Suprapubic skin (tissue), 4 donors: Measurements from ENCODE around the gene TMEM91. TPM values are rescaled to one million over a fixed set of nuclear protein-coding genes. Genes with fewer than 3 reads are reported as not detected.
A peak's percentile ranks its signal among the peaks of the same experiment; 100 is the strongest.

ENCODE experiments used
- DNase-seq, 2 donors: peaks; one replicate each; pipeline ENCODE4 v3.0.0-alpha.2; 2019; ENCODE audit warnings: low spot score in 2 of 2
- H3K27ac ChIP-seq: fragments of 200-600 bp; sonication (generic); one replicate; pipeline ENCODE4 v1.5.1; 2019
- H3K27me3 ChIP-seq: fragments of 200-600 bp; sonication (generic); one replicate; pipeline ENCODE4 v1.5.1; 2019
- H3K36me3 ChIP-seq: fragments of 200-600 bp; sonication (generic); one replicate; pipeline ENCODE4 v1.5.1; 2019
- H3K4me1 ChIP-seq: fragments of 200-600 bp; sonication (generic); one replicate; pipeline ENCODE4 v1.5.1; 2019
- H3K4me3 ChIP-seq: fragments of 200-600 bp; sonication (generic); one replicate; pipeline ENCODE4 v1.5.1; 2019; ENCODE audit warnings: mild to moderate bottlenecking
- H3K9me3 ChIP-seq: fragments of 200-600 bp; sonication (generic); one replicate; pipeline ENCODE4 v1.5.1; 2019
- EP300 ChIP-seq: sonication (generic); formaldehyde crosslinking; IDR thresholded peaks from one replicate; pipeline ENCODE4 v1.6.1; 2017; ENCODE audit warnings: antibody characterized with exemption
- POLR2A ChIP-seq, 2 donors: fragments of 450-650 bp; IDR thresholded peaks; one replicate each; pipeline ENCODE4 v1.6.1; 2017; ENCODE audit warnings: antibody characterized with exemption in 2 of 2, mild to moderate bottlenecking in 2 of 2, moderate library complexity in 2 of 2
- POLR2AphosphoS5 ChIP-seq, 3 donors: sonication (generic); formaldehyde crosslinking; IDR thresholded peaks; one replicate each; pipeline ENCODE4 v1.6.1; 2017; ENCODE audit warnings: antibody characterized with exemption in 3 of 3
- WGBS: methylation state at CpG from one replicate; pipeline ENCODE4 v1.1.5; 2018; 5-methylcytosine and 5-hydroxymethylcytosine counted together
- total RNA-seq, 4 donors: library from RNA; depleted of rRNA; stranded (reverse); fragments of >200 nt; gene quantifications; one replicate each; pipeline ENCODE4 v1.1.0, GENCODE V29; 2016
- TF ChIP-seq, protein P1 (sequence below), 2 donors: fragments of 200-600 bp in 1 of 2; fragments of 450-650 bp in 1 of 2; sonication (generic) in 1 of 2; IDR thresholded peaks; one replicate each; pipeline ENCODE4 v1.5.1; 2016 to 2019; ENCODE audit warnings: antibody characterized with exemption in 2 of 2, mild to moderate bottlenecking in 1 of 2, moderate library complexity in 1 of 2

Gene TMEM91
- total RNA-seq, 4 donors from 2014 or later, result 29.6 to 109 (median 88.1) TPM

DNA sequence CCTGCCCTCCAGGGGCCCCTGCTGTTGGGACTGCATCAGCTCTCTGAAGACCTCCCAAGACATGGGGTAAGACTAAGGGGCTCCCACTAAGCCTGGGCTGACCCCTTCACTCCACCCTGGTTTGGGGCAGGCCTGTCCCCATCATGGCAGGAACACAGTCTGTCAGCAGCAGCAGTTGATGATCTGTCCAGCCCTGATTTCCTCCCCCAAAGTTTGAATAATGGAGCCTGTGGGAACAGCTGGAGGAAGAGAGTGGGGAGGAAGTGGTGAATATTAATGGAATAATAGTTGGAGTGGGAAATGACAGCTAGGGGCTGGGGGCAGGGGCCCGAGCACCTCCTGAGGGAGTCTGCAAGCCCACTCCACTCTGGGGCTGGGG lies 52.1 kb downstream of the TMEM91 start:
- Histone ChIP-seq H3K36me3 (peaks cover 62% of the 10 kb centered on the region), H3K4me1 (peaks cover 44% of the 10 kb centered on the region), H3K27me3 (no peaks in the 10 kb centered on the region), H3K9me3 (no peaks in the 10 kb centered on the region), H3K4me3 (peak overlapping the region; percentile 57), H3K27ac (peak overlapping the region; percentile 61)
- DNase-seq, result no peak
- TF ChIP-seq EP300 (no peak), POLR2A (IDR thresholded peaks at IDR 0.05) (no peak), POLR2AphosphoS5 (IDR thresholded peaks at IDR 0.05) (no peak)
- TF ChIP-seq, protein P1, sequence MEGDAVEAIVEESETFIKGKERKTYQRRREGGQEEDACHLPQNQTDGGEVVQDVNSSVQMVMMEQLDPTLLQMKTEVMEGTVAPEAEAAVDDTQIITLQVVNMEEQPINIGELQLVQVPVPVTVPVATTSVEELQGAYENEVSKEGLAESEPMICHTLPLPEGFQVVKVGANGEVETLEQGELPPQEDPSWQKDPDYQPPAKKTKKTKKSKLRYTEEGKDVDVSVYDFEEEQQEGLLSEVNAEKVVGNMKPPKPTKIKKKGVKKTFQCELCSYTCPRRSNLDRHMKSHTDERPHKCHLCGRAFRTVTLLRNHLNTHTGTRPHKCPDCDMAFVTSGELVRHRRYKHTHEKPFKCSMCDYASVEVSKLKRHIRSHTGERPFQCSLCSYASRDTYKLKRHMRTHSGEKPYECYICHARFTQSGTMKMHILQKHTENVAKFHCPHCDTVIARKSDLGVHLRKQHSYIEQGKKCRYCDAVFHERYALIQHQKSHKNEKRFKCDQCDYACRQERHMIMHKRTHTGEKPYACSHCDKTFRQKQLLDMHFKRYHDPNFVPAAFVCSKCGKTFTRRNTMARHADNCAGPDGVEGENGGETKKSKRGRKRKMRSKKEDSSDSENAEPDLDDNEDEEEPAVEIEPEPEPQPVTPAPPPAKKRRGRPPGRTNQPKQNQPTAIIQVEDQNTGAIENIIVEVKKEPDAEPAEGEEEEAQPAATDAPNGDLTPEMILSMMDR (IDR thresholded peaks at IDR 0.05), result no peak
- WGBS, result 60% methylated on average over 1 of the region's 1 CpG

DNA sequence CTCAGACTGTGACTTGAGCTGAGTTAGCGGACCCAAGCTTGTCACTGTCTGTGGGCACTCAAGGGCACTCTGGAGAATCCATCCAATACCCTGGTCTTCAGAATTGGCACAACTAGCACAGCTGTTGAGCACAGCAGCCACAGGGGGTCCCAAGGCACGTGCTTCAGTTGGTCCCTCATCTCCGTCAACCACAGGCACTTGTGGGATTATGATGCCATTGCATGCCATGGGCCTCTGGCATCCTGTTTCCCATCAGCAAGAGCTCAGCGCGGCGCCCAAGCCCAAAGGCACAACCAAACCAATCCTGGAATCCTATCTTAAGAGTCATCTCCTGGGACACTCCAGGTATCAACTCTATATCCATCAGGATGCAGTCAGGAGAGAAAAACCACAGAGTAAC lies 54.6 kb downstream of the TMEM91 start:
- H3K27ac ChIP-seq, result no peak overlapping the region
- H3K36me3 ChIP-seq, result peaks cover 41% of the 10 kb centered on the region
- H3K4me1 ChIP-seq, result peaks cover 30% of the 10 kb centered on the region
- DNase-seq, result no peak
- 87% methylated on average over 6 of the region's 6 CpGs for whole genome bisulfite sequencing
- no peaks in the 10 kb centered on the region for H3K9me3 ChIP-seq
- TF ChIP-seq POLR2AphosphoS5 (IDR thresholded peaks at IDR 0.05) (no peak), POLR2A (IDR thresholded peaks at IDR 0.05) (no peak)
- TF ChIP-seq, protein P1 (IDR thresholded peaks at IDR 0.05), result no peak
- no peak overlapping the region for H3K4me3 ChIP-seq
- no peaks in the 10 kb centered on the region for H3K27me3 ChIP-seq

DNA sequence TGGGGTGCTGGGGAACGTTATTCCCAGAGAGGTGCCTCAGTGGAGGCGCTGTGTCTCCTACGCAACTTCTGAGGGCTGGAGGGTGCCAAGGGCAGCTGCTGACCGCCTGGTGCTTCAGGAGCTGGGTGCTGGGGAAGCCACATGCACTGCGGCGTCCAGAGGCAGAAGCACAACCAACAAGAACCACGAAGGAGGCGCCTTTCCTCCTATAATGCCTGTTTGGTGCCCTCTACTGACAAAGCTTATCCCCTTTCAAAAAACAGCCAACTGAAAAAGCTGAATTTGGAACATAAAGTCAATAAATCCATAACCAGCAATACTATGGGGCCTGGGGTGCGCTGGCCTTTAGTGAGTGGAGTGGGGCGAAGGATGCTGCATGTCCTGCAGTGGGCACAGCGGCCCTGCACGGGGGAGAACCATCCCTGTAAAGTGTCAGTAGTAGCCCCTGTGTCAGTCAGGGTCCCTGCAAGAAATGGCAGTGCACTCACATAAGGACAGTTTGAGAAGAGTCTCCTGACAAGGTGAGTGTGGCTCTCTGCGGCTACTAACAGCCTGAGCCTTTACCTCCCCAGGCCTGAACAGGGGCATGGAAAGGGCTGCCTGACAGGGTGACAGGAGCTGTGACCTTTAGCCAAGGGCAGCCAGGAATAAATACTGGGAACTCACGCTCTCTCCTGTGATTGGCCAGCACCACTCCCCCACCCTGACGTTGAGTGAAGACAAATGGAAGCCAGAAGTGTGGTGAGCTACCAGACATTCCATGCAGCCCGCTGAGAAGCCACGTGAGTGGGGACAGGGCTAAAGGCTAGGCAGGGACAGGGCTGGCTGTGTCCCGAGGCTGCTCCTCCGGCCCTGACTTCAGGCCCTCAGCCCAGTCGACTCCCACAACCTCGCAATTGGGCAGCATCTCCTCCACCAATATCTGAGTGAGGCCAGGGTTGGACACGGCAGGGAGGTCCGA lies 55.4 kb downstream of the TMEM91 start:
- no peak for DNase-seq
- TF ChIP-seq EP300 (no peak), POLR2AphosphoS5 (IDR thresholded peaks at IDR 0.05) (no peak), POLR2A (IDR thresholded peaks at IDR 0.05) (no peak)
- TF ChIP-seq, protein P1 (IDR thresholded peaks at IDR 0.05), result no peak
- WGBS, result 74% methylated on average over 22 of the region's 23 CpGs
- Histone ChIP-seq H3K27me3 (no peaks in the 10 kb centered on the region), H3K36me3 (peaks cover 47% of the 10 kb centered on the region), H3K27ac (no peak overlapping the region), H3K4me3 (no peak overlapping the region), H3K9me3 (no peaks in the 10 kb centered on the region), H3K4me1 (peaks cover 22% of the 10 kb centered on the region)

DNA sequence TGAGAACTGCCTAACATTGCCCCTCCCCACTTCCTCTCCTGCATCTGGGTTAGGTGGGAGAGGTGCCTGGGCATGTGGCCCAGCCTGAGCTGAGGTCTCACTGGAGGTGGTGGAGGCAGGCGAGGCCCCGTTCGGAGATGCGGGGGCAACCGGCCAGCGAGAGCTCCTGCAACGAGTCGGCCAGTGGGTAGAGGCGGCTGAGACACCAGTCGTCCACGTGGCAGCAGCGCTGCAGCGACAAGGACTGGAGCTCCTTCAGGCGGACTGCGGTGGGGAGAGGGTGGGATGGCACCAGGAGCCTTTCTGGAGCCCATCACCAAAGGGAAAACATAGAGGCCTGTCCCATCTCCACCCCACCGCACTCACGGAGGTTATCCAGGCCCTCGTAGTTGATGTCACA lies 56.8 kb downstream of the TMEM91 start:
- DNase-seq, result no peak
- Histone ChIP-seq H3K27ac (no peak overlapping the region), H3K36me3 (peaks cover 47% of the 10 kb centered on the region), H3K4me3 (no peak overlapping the region), H3K9me3 (no peaks in the 10 kb centered on the region), H3K27me3 (no peaks in the 10 kb centered on the region), H3K4me1 (peaks cover 9% of the 10 kb centered on the region)
- TF ChIP-seq, protein P1 (IDR thresholded peaks at IDR 0.05), result no peak
- TF ChIP-seq EP300 (no peak), POLR2A (IDR thresholded peaks at IDR 0.05) (no peak), POLR2AphosphoS5 (IDR thresholded peaks at IDR 0.05) (no peak)
- 91% methylated on average over 11 of the region's 18 CpGs for WGBS

Other genes with a start within 250 kb of the TMEM91 start
- gene CYP2S1, start 183.3 kb upstream of the TMEM91 start, total RNA-seq, result 1 to 10 TPM; 1.8 to 6.5 (median 2.5) TPM
- gene AXL, start 157.3 kb upstream of the TMEM91 start, total RNA-seq, result 10 to 100 TPM; 18.2 to 35.8 (median 28.3) TPM
- gene HNRNPUL1, start 112.2 kb upstream of the TMEM91 start, total RNA-seq, result 100 to 1,000 TPM; 140 to 213 (median 188) TPM
- gene CCDC97, start 66.4 kb upstream of the TMEM91 start, total RNA-seq, result 10 to 100 TPM; 13.4 to 30.0 (median 18.5) TPM
- 10 to 100 TPM; 16.4 to 19.9 (median 17.4) TPM for gene TGFB1, start 22.6 kb upstream of the TMEM91 start, total RNA-seq
- gene B9D2, start 12.4 kb upstream of the TMEM91 start, total RNA-seq, result 1 to 10 TPM; 2.8 to 9.3 (median 4.8) TPM
- 10 to 100 TPM; 23.0 to 51.5 (median 31.9) TPM for gene EXOSC5, start 20.8 kb downstream of the TMEM91 start, total RNA-seq
- 100 to 1,000 TPM in 1 of 4 donors, 10 to 100 TPM in 3; 49.7 to 112 (median 76.2) TPM for gene BCKDHA, start 21.3 kb downstream of the TMEM91 start, total RNA-seq
- gene B3GNT8, start 50.8 kb downstream of the TMEM91 start, total RNA-seq, result 1 to 10 TPM; 4.7 to 9.6 (median 6.2) TPM
- gene DMAC2, start 63.4 kb downstream of the TMEM91 start, total RNA-seq, result 10 to 100 TPM; 26.1 to 36.4 (median 34.2) TPM
- not detected for gene ERICH4, start 66.6 kb downstream of the TMEM91 start, total RNA-seq
- 1 to 10 TPM in 1 of 4 donors, not detected in 3; 2.3 TPM for gene CEACAM21, start 199.6 kb downstream of the TMEM91 start, total RNA-seq